KBM-7 (cell line): ENCODE data around the gene SELENOP.
"Not testable (repeated sequence)": the region's sequence is repeated elsewhere in the genome, so short reads cannot be mapped to it uniquely, and the experiment has no call there.

Experiments used
- DNase-seq: peaks from one replicate; pipeline ENCODE4 v3.0.0-alpha.2; 2015
- in situ Hi-C: fragments of 300-500 bp; cut with MboI; formaldehyde crosslinking; loops from 2 replicates; pipeline ENCODE4 v1.14.3; 2020; ENCODE audit warnings: low sequenced_read_pairs, low pct_unique_long_range_greater_than_20kb, mixed read lengths

SELENOP gene

DNA sequence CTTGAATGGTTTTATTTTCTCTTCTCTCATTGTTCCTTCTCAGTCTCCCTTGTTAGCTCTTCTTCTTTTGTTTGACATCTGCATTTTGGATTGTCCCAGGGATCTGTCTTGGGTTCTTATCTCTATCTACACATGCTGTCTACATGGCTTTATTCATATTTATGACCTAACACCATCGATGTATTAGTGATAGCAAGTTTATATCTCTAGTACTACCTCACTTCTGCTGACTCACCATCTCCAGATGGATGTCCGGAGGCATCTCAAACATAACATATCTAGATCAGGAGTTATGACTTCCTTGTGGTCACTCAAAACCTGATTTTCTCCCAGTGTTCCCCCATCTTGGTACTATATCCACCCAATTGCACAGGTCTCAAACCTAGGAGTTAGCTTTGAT lies 19.2 kb upstream of the SELENOP start:
- in situ Hi-C loops: no loop called here
- DNase-seq: no peak

DNA sequence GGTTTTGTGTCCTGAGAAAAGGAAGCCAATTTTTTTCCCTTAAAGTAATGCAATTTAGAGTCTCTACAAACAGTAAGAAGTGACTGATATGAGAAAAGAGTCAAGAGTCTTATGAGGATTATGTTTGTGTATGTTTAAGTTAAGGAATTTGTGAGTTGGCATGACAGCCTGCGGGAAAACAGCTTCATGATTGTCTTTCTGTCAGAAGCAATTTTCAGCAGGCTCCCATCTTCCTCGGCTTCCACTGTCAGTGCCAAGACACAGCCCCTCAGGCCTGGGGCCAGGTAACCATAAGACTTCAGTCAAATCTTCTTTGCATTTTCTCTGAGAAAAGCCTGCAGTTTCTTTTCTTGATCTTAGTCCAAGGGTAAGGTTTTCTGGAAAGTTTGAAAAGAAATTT lies 17.0 kb upstream of the SELENOP start:
- in situ Hi-C loops: no loop called here
- no peak for DNase-seq

DNA sequence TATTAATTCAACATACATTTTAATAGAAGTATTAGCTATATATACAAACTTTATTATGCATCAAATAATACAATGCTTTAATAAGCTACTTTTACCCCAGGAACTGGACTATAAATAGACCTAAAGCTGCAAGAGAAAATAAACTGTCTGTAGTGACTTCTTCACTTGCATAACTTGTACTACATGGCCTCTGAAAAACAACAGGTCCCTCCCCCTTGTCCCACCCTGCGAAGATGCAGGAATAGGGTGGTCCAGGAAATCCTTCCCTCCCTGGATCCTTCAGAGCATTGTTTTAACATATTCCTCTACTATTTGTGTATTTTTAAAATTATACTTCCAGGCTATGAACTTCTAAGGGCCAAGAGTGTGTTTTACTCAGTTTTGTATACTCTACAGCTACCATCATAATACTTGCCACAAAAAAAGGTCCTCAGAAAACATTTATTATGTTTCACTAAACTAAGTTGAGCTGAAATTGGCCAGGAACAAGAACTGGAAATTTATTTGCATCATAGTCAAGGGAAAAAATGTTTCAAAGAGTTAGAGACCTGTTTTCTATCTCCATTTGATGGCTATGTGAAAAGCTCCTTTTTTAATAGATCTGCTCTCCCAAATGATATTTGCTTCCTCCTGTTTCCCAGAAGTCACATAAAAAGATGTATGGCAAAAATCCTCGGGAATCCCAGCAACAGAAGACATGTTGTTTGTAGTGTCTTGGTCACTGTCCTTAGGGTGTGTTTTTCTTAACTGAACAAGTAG lies 15.2 kb upstream of the SELENOP start:
- in situ Hi-C loops: no loop called here
- no peak for DNase-seq

DNA sequence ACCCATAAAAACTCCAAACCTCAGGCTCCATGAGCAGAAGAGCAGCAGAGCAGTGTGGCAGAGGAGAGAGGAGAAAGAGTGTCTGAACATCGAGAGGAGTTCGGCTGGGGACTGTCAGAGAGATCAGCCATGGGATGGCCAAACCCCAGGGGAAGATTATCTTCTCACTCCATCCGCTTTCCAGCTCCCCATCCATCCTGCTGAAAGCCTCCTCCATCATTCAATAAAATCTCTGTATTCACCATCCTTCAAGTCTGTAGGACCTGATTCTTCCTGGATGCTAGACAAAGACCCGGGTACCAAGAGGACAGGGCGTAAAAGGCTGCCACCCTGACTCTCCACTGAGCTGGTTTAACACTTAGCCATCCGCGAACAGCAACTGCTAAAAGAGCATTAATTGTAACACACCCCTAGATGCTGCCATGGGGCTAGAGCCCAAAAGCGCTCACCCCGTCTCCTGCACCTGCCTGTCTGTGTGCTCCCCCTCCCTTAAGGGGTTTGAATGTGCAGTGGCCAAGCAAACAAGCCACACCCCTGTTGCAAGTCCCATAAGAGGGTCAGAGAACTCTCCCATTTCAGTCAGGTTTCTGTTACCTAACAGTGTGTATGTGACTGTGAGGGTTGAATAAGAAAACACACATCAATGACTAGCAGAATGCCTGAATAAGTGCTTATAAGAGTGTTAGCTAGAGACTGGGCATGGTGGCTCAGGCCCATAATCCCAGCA lies 13.9 kb upstream of the SELENOP start:
- in situ Hi-C loops: no loop called here

DNA sequence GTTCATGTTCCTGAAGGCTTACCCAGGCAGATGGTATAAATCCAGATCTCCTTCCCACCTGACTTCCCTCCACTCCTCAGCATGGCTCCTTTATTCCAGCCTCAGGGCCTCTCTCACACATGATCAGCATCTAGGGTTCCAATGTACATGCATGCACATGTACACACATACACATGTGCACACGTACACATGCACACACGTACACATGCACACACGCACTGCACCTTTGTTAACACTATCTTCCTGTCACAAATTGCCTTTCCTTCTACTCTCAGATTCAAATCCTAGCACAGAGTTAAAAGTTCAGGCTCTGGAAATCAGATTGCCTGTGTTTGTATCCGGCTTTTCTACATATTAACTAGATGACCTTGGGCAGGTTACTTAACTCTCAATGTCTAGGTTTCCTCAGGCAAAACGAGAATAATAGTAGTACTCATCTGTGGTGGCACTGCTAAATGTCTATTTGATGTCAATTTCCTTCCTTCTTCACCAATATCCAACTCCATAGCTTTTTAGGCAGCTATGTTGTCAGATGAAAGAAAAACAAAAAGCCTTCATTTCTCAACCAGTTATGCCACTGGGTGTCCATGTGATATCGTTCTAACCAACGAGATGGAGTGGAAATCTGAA lies 12.8 kb upstream of the SELENOP start:
- in situ Hi-C loops: no loop called here
- DNase-seq: no peak

More for the DNA sequence above, 13.9 kb upstream of the SELENOP start:
- no peak for DNase-seq

DNA sequence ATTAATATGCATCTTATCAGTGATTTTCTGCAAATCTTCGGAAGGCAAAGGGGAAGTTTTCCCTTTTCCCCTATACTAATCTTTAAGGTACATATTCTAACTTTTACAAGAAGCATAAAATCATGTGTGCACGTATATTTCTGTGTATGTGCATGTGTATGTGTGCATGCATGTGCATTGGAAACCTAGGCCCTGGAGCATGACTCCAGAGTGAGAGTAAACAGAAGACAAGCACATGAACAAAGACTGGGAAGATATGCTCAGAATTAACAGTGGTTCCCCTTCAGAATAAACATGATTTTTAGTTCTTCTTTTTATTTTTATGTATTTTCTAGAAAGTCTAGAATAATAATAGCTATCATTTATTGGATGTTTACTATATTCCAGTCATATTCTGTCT lies 10.9 kb upstream of the SELENOP start:
- in situ Hi-C loops: no loop called here
- DNase-seq: no peak

DNA sequence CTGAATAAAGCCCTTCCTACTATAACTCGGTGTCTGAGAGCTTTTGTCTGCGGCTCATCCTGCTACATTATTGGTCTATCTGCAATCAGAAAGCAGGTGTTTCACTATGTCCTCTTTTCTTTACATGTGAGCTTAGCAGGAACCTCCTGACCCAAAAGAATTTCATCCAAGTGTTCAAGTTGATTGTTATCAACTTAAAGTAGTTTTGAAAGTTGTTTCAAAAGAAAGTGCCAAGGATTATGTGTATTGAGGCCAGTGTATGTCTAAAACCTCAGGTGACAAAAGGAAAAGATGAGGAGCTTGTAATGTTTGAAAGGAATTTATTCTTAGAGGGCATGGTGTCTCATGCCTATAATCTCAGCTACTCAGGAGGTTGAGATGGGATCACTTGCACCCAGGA lies 8.1 kb upstream of the SELENOP start:
- in situ Hi-C loops: no loop called here
- no peak for DNase-seq

DNA sequence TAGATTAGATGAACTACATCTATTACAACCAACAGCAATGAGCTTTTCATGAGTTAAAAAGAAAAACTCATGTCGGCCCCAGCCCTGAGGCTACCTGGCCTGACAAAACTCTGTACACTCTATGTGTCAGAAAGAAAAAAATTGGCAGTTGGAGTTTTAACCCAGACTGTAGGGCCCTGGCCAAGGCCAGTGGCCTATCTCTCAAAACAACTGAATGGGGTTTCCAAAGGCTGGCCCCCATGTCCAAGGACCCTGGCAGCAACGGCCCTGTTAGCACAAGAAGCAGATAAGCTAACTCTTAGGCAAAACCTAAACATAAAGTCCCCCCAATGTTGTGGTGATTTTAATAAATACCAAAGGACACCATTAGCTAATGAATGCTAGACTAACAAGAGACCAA lies 4.9 kb upstream of the SELENOP start:
- DNase-seq, in situ Hi-C loops: not testable (repeated sequence)

DNA sequence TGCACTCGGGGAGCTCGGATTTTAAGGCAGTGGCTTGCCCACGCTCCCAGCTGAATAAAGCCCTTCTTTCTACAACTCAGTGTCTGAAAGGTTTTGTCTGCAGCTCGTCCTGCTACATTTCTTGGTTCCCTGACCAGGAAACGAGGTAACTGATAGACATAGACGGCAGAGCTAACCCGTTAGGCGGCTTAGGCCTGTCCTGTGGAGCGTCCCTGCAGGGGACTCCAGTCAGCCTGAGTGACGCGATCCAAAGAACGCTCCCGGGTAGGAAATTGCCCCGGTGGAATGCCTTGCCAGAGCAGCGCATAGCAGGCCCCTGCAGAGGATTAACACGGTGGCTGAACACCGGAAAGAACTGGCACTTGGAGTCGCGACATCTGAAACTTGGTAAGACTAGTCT lies 1.8 kb upstream of the SELENOP start:
- in situ Hi-C loops: no loop called here

DNA sequence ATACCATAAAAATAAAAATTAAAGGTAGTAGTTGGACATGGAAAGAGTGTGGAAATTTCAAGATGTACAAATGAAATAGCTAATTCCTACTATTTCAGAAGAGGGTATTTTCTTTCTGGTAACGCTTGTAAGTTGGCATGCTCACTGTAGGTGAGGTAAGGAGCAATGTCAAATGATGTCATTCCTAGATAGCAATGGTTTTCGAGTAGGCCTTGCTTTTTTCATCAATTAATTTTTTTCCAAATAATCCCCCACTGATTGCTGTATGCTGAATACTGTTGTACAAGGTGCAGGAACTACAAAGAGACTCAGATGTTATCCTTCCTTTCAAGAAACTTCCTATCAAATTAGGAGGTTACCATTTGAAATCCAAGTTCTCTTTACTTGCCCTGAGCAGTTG lies 928 bp upstream of the SELENOP start:
- no peak for DNase-seq
- in situ Hi-C loops: no loop called here

More for the DNA sequence above, 1.8 kb upstream of the SELENOP start:
- no peak for DNase-seq

DNA sequence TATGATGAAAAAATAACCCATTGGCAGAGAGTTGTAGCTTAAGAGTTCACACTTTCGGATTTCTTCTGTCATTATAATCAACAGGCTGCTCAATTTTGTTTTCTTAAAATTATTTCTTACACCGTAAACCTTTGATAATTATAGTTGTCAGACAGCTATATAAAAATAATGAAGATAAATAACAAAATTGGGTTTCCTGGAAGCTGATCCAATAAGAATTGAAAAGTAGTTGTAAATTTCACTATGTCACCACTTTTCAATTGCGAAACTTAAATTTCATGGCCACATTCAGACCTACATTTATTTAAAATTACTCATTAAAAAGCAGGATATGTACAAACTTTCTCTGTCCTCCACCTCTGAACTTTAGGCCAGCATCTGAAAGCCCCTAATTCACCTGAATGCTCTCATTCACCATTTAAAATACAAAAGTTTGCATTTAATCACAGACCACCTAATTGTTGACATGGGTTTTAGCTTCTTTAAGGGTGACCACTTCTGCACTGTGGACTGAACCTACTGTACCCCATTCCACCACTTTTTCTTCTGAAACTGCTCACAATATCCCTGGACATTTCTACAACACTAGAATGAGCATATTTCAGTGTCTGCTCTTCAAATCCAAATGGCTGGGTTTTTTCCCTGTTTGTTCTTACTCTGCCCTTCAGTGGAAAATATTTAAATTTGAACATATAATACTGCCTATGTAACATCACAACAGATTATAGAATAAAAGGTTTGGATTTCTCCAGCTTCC lies 680 bp downstream of the SELENOP start:
- DNase-seq: no peak
- in situ Hi-C loops: no loop called here

DNA sequence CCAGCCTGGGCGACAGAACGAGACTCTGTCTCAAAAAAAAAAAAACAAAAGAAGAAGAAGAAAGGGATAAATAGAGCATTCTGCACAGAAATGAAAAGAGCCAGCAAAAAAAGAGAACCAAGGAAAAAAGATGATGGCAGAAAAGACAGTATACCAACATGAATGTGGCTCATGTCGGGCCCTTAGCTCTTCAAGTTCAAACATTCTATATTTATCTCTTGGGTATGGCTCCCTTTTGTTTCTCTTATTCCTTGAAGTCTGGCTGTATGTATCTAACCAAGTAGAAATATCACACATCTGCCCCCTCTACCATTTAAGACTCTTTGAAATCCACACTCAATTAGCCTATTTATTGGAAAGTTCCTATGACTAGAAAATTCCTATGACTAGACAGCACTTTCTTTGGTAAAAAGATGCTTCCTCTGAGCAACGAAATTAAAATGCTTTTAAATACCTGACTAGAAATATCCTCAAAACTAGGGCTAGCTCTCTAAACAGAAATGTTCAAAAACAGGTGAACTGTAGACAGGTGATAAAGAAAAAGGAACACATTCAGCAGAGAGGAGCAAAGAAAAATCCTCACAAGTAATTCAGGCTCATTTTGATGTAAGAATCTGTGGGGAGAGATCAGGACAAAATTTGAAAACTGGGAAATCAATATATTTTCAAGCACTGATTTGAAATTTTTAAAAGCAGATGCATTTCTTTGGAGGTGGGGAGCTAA lies 2.6 kb downstream of the SELENOP start:
- in situ Hi-C loops: no loop called here
- no peak for DNase-seq

DNA sequence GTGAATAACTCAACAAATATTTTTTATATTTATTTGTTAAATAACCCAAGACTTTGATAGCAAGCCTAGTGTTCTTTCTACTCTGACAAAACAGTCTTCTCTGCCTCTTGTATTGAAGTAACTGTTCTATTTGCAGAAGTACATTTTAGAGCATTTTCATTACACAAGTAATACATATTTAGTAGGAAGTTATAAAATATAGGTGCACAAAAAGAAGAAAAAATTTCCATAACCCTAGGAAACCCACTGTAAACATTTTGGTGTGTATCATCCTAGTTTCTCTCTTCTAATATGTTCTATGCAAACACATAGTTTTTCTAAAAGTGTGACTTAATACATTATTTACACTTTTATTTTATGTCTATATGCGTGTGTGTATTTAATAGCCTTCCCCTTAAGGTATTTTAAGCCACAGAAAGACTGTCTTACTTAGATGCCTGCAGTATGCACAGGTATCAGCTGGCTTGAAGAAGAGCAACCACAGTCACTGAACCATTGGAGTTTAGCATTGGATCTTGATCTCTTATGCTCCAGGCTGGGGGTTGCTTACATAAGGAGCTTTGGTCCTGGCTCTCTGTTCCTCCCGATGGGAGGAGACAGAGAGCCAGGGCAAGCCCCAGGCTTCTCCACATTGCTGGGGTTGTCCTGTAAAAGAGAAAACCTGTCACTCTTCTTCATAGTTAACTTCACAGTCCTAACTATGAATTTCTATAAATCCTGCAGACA lies 3.8 kb downstream of the SELENOP start:
- DNase-seq: no peak
- in situ Hi-C loops: no loop called here

DNA sequence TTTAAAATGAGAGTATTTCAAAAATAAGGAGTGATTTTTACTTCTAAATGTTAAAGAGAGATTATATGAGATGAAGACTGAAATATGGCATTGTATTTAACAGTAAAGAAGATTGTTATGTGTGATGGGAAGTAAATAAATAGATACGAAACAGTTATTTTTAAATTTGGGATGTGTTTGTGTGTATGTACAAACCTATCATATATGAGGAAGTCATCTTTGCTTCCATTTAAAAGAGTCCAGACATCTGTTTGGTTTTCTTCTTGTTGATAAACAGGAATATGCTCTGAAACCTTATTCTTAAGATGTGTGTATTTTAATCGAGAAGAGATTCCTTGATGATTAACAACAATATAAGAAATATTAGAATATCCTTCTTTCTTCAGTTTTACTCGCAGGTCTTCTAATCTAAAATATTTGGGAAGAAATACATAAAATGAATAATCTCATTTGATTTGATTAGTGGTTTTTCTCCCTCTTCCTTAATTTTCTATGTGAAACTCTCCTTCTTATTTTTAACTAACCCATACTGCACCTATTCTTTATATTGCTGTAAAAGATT lies 4.9 kb downstream of the SELENOP start:
- DNase-seq: no peak
- in situ Hi-C loops: no loop called here

DNA sequence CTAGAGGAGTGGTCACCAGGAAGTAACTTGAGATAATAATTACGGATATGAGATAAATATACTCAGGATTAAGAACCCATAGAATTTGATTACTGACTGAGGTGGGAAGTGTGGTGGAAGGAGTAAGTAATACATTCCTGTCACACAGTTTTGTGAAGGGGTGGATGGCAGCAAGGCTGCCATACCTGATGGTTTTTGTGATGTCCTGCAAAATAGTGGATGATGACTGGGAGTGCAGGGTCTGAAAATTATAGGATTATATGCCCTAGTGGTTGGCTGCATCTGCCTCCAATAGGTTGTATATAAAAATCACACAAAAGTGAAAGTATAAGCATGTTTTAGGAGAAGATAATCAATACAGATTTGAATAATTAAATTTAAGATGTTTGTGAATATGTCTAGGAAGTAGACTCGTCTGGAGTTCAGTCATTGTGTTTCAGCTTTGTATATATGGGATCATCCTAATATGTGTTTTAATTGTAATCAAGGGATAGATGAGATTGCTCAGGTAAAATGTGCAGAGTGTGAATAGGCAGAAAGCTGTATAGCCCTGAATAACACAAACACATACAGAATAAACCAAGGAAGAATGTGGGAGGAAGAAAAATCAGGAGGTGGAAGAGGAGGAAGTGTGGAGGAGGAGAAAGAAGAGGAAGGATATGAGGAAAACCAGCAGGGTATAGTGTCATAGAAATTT lies 5.5 kb downstream of the SELENOP start:
- DNase-seq: no peak
- in situ Hi-C loops: no loop called here

DNA sequence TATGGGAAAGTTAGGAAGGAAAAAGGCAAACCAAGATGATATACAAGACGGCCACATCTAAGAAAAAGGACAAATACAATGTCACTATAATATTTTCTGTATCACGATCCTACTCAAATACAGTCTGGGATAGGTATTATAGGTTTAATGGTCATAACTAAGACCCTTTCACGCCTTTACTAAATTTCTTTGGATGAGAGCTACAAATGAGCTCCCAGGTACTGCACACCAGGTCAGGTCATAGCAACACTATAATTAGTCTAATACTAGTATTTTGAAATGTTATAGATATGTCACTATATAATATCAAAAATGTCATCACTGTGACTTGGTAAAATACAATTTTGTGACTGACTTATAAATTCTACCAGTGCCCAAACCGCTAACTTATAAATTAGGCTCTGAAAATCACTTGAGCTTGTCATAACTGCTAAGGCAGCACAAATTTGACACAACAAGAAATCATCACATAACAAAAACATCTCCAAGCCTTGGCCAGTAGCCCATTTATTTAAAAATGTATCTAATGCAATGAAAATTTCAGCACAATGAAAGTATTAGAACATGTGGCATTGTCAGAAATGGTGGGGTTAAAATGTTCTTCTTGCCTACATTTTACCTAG lies 6.9 kb downstream of the SELENOP start:
- DNase-seq: no peak
- in situ Hi-C loops: no loop called here

DNA sequence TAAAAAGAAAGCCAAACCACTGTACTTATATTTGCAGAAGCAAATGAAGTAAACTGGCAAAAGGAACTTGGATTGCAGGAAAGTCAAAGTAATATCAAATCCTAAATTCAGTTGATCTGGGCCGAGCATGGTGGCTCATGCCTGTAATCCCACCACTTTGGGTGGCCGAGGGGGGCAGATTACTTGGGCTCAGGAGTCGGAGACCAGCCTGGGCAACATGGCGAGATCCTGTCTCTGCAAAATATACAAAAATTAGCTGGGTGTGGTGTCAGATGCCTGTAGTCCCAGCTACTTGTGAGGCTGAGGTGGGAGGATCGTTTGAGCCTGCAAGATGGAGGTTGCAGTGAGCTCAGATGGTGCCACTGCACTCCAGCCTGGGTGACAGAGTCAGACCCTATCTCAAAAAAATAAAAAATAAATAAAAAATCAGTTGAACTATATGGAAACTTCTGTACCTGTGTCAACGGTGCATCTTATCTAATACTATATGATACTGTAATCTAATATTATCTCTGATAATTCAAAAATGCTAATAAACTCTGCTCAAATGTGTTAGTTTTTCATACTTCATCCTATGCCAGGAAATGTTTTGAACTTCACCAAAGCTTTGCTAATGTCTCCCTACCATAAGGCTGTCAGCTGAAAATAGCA lies 10.1 kb downstream of the SELENOP start:
- DNase-seq: no peak
- in situ Hi-C loops: no loop called here
